GM18526 (cell line): ENCODE results near the gene MPEG1.

Source experiments
- POLR2A ChIP-seq: IDR thresholded peaks from 3 replicates; pipeline ENCODE4 v1.6.1; 2011; ENCODE audit not compliant: insufficient read length; ENCODE audit errors: extremely low read depth

The MPEG1 gene

GRCh38 chr11:59171508-59172322, 41.0 kb downstream of the MPEG1 start, which contains the start of gene DTX4:
Gene DTX4, plus strand, starts transcription at chr11:59172132. Its CDS starts 464 bp downstream, at chr11:59172596.
- peak; percentile 19 for TF ChIP-seq POLR2A

GRCh38 chr11:59164028-59164427, 48.7 kb downstream of the MPEG1 start:
- no peak for TF ChIP-seq POLR2A
